GM12891 (cell line): ENCODE measurements around the gene BHMT.

Experiments
- DNase-seq: peaks from one replicate; pipeline ENCODE4 v3.0.0; 2011; ENCODE audit warnings: low spot score; ENCODE audit not compliant: insufficient read length
- FAIRE-seq: peaks from 2 replicates; lab custom pipeline; 2011; peaks lifted over from hg19 to GRCh38; lab: Jason Lieb, UNC
- PAX5 ChIP-seq: IDR thresholded peaks from 2 replicates; pipeline ENCODE4 v1.6.1; 2011; ENCODE audit warnings: low read length, moderate library complexity, mild to moderate bottlenecking; ENCODE audit not compliant: insufficient read depth, severe bottlenecking
- POLR2A ChIP-seq: IDR thresholded peaks from 2 replicates; pipeline ENCODE4 v1.6.1; 2011; ENCODE audit warnings: low read depth, low read length, control low read depth
- POLR2AphosphoS5 ChIP-seq: IDR thresholded peaks from 2 replicates; pipeline ENCODE4 v1.6.1; 2011; ENCODE audit warnings: low read depth, low read length, control low read depth
- POU2F2 ChIP-seq: IDR thresholded peaks from 2 replicates; pipeline ENCODE4 v1.6.1; 2011; ENCODE audit warnings: low read depth, mild to moderate bottlenecking, control low read depth, low read length, moderate library complexity
- SPI1 ChIP-seq: IDR thresholded peaks from 2 replicates; pipeline ENCODE4 v1.6.1; 2011; ENCODE audit warnings: low read depth, low read length, control low read depth
- TAF1 ChIP-seq: IDR thresholded peaks from 2 replicates; pipeline ENCODE4 v1.6.1; 2011; ENCODE audit warnings: low read depth, low read length, control low read depth

Gene BHMT

GRCh38 chr5:79080804-79081203 lies 30.8 kb upstream of the BHMT start:
- DNase-seq (no peak), FAIRE-seq (no peak)
- TF ChIP-seq POLR2A = no peak
- TF ChIP-seq POU2F2 = no peak

GRCh38 chr5:79081779-79082178 lies 29.8 kb upstream of the BHMT start:
- DNase-seq (no peak), FAIRE-seq (no peak)
- TF ChIP-seq POU2F2 (no peak), POLR2A (no peak), POLR2AphosphoS5 (no peak), TAF1 (no peak), PAX5 (no peak), SPI1 (no peak)

- DNase-seq = no peak
- no peak for FAIRE-seq
- TF ChIP-seq PAX5 (no peak), TAF1 (no peak), POU2F2 (no peak), POLR2A (no peak), POLR2AphosphoS5 (no peak), SPI1 (no peak)
These were observed 25.5 kb upstream of the BHMT start for GRCh38 chr5:79086116-79086515.

GRCh38 chr5:79088507-79088906 lies 23.1 kb upstream of the BHMT start:
- TF ChIP-seq POU2F2 (no peak), TAF1 (no peak), SPI1 (no peak), POLR2A (no peak), PAX5 (no peak), POLR2AphosphoS5 (no peak)
- DNase-seq (no peak), FAIRE-seq (no peak)

GRCh38 chr5:79091064-79091463 lies 20.5 kb upstream of the BHMT start:
- DNase-seq (no peak), FAIRE-seq (no peak)
- TF ChIP-seq TAF1 = no peak
- no peak for TF ChIP-seq POLR2A
- no peak for TF ChIP-seq POLR2AphosphoS5
- TF ChIP-seq SPI1 = no peak
- no peak for TF ChIP-seq POU2F2
- TF ChIP-seq PAX5 = no peak

- no peak for DNase-seq
- no peak for FAIRE-seq
- no peak for TF ChIP-seq POLR2A
These were observed 17.8 kb upstream of the BHMT start for GRCh38 chr5:79093762-79094161.

- DNase-seq (no peak), FAIRE-seq (no peak)
- no peak for TF ChIP-seq POU2F2
These were observed 5.7 kb upstream of the BHMT start for GRCh38 chr5:79105868-79106267.

- no peak for FAIRE-seq
- TF ChIP-seq TAF1 = no peak
- no peak for TF ChIP-seq PAX5
- no peak for TF ChIP-seq POU2F2
- TF ChIP-seq POLR2A = no peak
- TF ChIP-seq SPI1 = no peak
- TF ChIP-seq POLR2AphosphoS5 = no peak
- DNase-seq = no peak
These were observed 4.4 kb upstream of the BHMT start for GRCh38 chr5:79107020-79107796.

- no peak for FAIRE-seq
- no peak for DNase-seq
- TF ChIP-seq POLR2AphosphoS5 (no peak), POU2F2 (no peak), TAF1 (no peak), SPI1 (no peak), PAX5 (no peak), POLR2A (no peak)
These were observed 3.5 kb upstream of the BHMT start for GRCh38 chr5:79108086-79108485.

GRCh38 chr5:79108792-79109191 lies 2.8 kb upstream of the BHMT start:
- no peak for FAIRE-seq
- no peak for DNase-seq
- TF ChIP-seq POU2F2 = no peak
- TF ChIP-seq PAX5 = no peak
- TF ChIP-seq POLR2AphosphoS5 = no peak
- no peak for TF ChIP-seq TAF1
- no peak for TF ChIP-seq POLR2A
- no peak for TF ChIP-seq SPI1
